A549 treated with CpdA at 1 μM for 4 hours (cell line): ENCODE data around the gene CCDC92. TPM values are rescaled to one million over a fixed set of nuclear protein-coding genes. Genes with fewer than 3 reads are reported as not detected.

ENCODE experiments used
- total RNA-seq: library from RNA; stranded (reverse); fragments of 200-300 nt; extraction: Qiagen RNA extraction; gene quantifications from 5 replicates; pipeline ENCODE4 v1.2.3, GENCODE V29; 2022; ENCODE audit warnings: low read depth

CCDC92 gene, protein sequence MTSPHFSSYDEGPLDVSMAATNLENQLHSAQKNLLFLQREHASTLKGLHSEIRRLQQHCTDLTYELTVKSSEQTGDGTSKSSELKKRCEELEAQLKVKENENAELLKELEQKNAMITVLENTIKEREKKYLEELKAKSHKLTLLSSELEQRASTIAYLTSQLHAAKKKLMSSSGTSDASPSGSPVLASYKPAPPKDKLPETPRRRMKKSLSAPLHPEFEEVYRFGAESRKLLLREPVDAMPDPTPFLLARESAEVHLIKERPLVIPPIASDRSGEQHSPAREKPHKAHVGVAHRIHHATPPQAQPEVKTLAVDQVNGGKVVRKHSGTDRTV
- total RNA-seq = 17.3 to 27.8 TPM (median 23.3 TPM) in 5 replicates

DNA sequence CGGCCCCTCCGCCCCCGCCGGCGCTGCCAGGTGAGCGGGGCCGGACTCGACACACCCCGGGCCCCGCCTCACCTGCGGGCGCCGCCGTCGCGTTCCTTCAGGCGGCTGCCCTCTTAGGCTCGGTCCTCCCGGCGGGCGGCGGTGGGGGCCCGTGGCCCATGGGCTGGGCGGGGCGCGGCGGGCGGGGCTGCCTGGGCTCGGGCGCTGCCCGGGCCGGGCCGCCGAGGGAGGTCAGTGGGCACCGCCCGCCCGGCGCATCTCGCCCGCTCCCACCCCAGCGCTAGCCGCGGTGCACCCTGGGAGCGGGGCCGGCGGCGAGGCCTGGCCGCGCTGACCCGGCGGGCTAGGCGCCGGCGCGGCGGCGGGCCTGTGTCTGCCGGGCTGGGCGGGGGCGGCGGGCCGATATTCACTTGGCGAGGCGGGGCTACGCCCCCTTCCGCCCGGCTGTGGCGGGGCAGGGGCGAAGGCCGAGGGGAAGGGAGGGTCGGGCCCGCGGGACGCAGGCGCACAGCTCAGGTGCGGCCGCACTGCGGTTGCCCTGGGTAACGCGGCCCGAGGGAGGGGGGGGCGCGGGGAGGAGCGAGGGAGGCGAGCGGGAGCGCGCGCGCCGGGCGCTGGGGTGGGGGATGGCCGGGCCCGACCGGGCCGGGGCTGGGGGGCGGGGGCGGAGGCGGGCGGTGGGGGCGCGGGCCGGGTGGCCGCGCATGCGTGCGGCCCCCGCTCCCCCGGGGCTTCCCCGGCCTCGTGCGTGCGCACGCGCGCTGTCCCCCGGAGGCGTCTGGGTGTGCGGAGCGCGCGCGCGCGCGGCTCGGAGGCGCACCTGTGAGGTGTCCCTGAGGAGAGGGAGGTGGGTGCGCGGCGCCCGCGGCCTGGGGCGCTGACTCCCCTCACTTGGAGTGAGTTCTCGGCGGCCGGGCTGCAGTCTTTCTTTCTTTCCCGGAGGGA is at the start of gene CCDC92, which contains the start of gene ZNF664:
TSS of gene CCDC92 (minus strand) at position 375 of the 945 bp plus-strand sequence. CDS start 28,526 bp downstream, outside the sequence.
TSS of gene ZNF664 (plus strand) at position 759 of the 945 bp plus-strand sequence. CDS start 38,930 bp downstream, outside the sequence.

Other genes starting within 250 kb of the CCDC92 start
- gene DNAH10, start 210.5 kb downstream of the CCDC92 start, total RNA-seq = 0.15 to 0.36 TPM (median 0.19 TPM) in 5 replicates
- 58.3 to 69.2 TPM (median 59.4 TPM) in 5 replicates for gene ZNF664, start 384 bp upstream of the CCDC92 start, total RNA-seq